Measurements from ENCODE around the gene NFIB. TPM values are rescaled to one million over a fixed set of nuclear protein-coding genes. Genes with fewer than 3 reads are reported as not detected.

Gene NFIB
- polyA plus RNA-seq, 3 donors: not detected

DNA sequence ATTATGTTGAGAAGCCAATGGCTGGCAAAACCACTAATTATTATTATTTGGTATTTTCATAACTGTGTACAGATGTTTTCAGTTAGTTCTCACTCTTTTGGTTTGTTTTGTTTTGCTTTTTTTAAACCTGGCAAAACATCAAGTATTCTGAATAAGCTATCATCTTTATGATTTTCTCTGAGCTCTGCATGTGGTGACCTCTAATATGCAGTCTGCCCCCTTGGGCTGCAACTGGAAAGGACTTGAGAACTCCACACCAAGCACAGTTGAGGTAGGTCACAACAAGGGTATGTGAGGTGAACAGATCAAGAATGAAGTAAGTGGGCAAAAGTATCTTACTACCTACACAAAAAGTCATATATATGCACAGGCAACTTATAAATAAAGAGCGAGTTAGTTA, 202.2 kb downstream of the NFIB start:
- TF ChIP-seq, protein P1, sequence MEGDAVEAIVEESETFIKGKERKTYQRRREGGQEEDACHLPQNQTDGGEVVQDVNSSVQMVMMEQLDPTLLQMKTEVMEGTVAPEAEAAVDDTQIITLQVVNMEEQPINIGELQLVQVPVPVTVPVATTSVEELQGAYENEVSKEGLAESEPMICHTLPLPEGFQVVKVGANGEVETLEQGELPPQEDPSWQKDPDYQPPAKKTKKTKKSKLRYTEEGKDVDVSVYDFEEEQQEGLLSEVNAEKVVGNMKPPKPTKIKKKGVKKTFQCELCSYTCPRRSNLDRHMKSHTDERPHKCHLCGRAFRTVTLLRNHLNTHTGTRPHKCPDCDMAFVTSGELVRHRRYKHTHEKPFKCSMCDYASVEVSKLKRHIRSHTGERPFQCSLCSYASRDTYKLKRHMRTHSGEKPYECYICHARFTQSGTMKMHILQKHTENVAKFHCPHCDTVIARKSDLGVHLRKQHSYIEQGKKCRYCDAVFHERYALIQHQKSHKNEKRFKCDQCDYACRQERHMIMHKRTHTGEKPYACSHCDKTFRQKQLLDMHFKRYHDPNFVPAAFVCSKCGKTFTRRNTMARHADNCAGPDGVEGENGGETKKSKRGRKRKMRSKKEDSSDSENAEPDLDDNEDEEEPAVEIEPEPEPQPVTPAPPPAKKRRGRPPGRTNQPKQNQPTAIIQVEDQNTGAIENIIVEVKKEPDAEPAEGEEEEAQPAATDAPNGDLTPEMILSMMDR (IDR thresholded peaks at IDR 0.05): no peak
- no peak overlapping the region for H3K27ac ChIP-seq (ENCODE audit: low read depth in 1 of 2, low read length in 2 of 2)
- H4K20me1 ChIP-seq (ENCODE audit: insufficient read depth, low read length): no peaks in the 10 kb centered on the region
- intact Hi-C loops (cut with micrococcal nuclease): no loop called here
- H3K9me3 ChIP-seq (replicated peaks in 1 of 2; ENCODE audit: control insufficient read depth in 1 of 2, insufficient read depth in 1 of 2, low read length in 2 of 2): no peaks in the 10 kb centered on the region
- H3K4me3 Mint-ChIP-seq: no peak overlapping the region
- H3K9ac ChIP-seq (ENCODE audit: insufficient read depth, low read length, poor library complexity, severe bottlenecking): no peak overlapping the region
- H3K4me1 Mint-ChIP-seq: no peaks in the 10 kb centered on the region
- H3K27ac Mint-ChIP-seq: no peak overlapping the region
- H2AFZ ChIP-seq (ENCODE audit: insufficient read depth, low read depth, low read length, poor library complexity, severe bottlenecking): no peak overlapping the region
- DNase-seq: no peak
- no peaks in the 10 kb centered on the region for H3K79me2 ChIP-seq (ENCODE audit: insufficient read depth, low read length)
- no peaks in the 10 kb centered on the region for H3K36me3 ChIP-seq (replicated peaks in 1 of 2; ENCODE audit: control insufficient read depth in 1 of 2, insufficient read depth in 2 of 2, low read length in 2 of 2)
- no peaks in the 10 kb centered on the region for H3K36me3 Mint-ChIP-seq
- H3K4me3 ChIP-seq (replicated peaks in 1 of 3; ENCODE audit: low read depth in 2 of 3, low read length in 3 of 3): no peak overlapping the region
- H3K9me3 Mint-ChIP-seq: peaks cover 0 to 4% (median 2%) of the 10 kb centered on the region in 7 donors
- no peak overlapping the region for H3K4me2 ChIP-seq (replicated peaks; ENCODE audit: extremely low read depth, low read length, poor library complexity, severe bottlenecking)
- WGBS (ENCODE audit: insufficient coverage): no CpG with 5 or more reads among the region's 1 CpG
- H3K4me1 ChIP-seq (ENCODE audit: control insufficient read depth in 1 of 2, insufficient read depth in 2 of 2, low read length in 2 of 2): no peaks in the 10 kb centered on the region
- H3K27me3 ChIP-seq (ENCODE audit: control insufficient read depth in 2 of 2, insufficient read depth in 2 of 2, low read length in 2 of 2): no peaks in the 10 kb centered on the region
- peaks cover 0 to 2% (median 1%) of the 10 kb centered on the region in 3 donors for H3K27me3 Mint-ChIP-seq (ENCODE audit: low read depth in 3 of 3)

DNA sequence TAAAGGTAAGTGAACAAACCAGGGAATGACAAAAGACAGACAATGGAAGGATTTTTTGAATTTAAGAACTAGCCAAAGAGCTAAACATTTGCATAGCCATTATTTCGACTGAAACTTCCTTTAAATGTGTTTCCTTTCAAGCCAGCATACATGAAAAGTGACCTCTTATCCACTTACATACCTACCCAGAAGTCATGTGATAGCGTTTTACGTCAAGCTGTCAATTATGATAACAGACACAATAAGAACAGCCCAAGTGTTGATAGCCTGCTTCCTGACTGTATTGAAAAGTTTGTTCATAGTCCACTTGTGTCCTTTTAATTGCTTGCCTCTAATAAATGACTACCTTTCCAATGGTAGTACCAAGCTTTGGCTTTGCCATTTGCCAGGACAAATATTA, 206.0 kb downstream of the NFIB start:
- DNase-seq: no peak
- Histone ChIP-seq H4K20me1 (ENCODE audit: insufficient read depth, low read length) (no peaks in the 10 kb centered on the region), H3K36me3 (replicated peaks in 1 of 2; ENCODE audit: control insufficient read depth in 1 of 2, insufficient read depth in 2 of 2, low read length in 2 of 2) (no peaks in the 10 kb centered on the region), H2AFZ (ENCODE audit: insufficient read depth, low read depth, low read length, poor library complexity, severe bottlenecking) (no peak overlapping the region), H3K27me3 (ENCODE audit: control insufficient read depth in 2 of 2, insufficient read depth in 2 of 2, low read length in 2 of 2) (no peaks in the 10 kb centered on the region), H3K27ac (ENCODE audit: low read depth in 1 of 2, low read length in 2 of 2) (no peak overlapping the region), H3K9me3 (replicated peaks in 1 of 2; ENCODE audit: control insufficient read depth in 1 of 2, insufficient read depth in 1 of 2, low read length in 2 of 2) (no peaks in the 10 kb centered on the region), H3K79me2 (ENCODE audit: insufficient read depth, low read length) (no peaks in the 10 kb centered on the region), H3K4me1 (ENCODE audit: control insufficient read depth in 1 of 2, insufficient read depth in 2 of 2, low read length in 2 of 2) (no peaks in the 10 kb centered on the region), H3K4me3 (replicated peaks in 1 of 3; ENCODE audit: low read depth in 2 of 3, low read length in 3 of 3) (no peak overlapping the region), H3K4me2 (replicated peaks; ENCODE audit: extremely low read depth, low read length, poor library complexity, severe bottlenecking) (no peak overlapping the region), H3K9ac (ENCODE audit: insufficient read depth, low read length, poor library complexity, severe bottlenecking) (no peak overlapping the region)
- no CpG with 5 or more reads among the region's 3 CpGs for WGBS (ENCODE audit: insufficient coverage)
- Mint-ChIP-seq H3K9me3 (peaks cover 0 to 4% (median 2%) of the 10 kb centered on the region in 7 donors), H3K4me1 (no peaks in the 10 kb centered on the region), H3K27me3 (ENCODE audit: low read depth in 3 of 3) (peaks cover 0 to 1% (median 0%) of the 10 kb centered on the region in 3 donors), H3K27ac (no peak overlapping the region), H3K4me3 (no peak overlapping the region), H3K36me3 (no peaks in the 10 kb centered on the region)
- intact Hi-C loops (cut with micrococcal nuclease): no loop called here
- TF ChIP-seq, protein P1 (IDR thresholded peaks at IDR 0.05): no peak

All from CD14-positive monocyte (primary cell).